ENCODE results near the gene RCN1.

Gene RCN1

DNA sequence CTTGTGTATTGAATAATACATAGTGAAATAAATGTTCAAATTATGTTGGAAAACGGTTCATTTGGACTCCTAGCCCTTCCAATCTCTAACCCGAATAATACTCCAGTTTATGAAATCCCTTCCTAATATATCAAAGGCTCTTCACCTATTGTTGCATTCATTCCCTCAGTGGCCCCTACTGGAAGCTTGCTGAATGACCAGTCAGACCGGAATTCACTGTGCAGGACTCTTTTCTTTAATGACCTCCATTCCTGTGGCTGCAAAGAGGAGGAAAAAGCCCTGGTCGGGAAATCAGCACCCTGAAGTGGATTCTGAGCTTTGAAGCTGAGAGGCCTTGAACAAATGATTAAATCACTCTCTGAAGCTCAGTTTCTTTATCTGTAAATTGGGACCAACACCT lies 19.1 kb upstream of the RCN1 start:
- no peak overlapping the region for H3K4me3 ChIP-seq
- H3K4me1 ChIP-seq: peaks cover 0 to 28% (median 5%) of the 10 kb centered on the region in 10 experiments; a peak in 14 of 20 replicates
- no peaks in the 10 kb centered on the region; a peak in 1 of 22 replicates for H3K36me3 ChIP-seq
- H4K20me1 ChIP-seq: no peaks in the 10 kb centered on the region
- no peak for TF ChIP-seq Cebpa-rat (IDR thresholded peaks at IDR 0.05)
- no peak overlapping the region for H3K9ac ChIP-seq
- H3K9me3 ChIP-seq (replicated peaks in 1 of 11): peaks cover 8 to 14% (median 13%) of the 10 kb centered on the region in 11 experiments; a peak in 18 of 22 replicates
- no peak overlapping the region for H3K4me2 ChIP-seq
- H3K27me3 ChIP-seq: no peaks in the 10 kb centered on the region
- no peak overlapping the region for H3K27ac ChIP-seq

GRCh38 chr11:32072872-32073643 lies 17.8 kb upstream of the RCN1 start:
- Histone ChIP-seq H3K4me2 (no peak overlapping the region), H4K20me1 (no peaks in the 10 kb centered on the region), H3K9ac (no peak overlapping the region), H3K4me1 (peaks cover 0 to 25% (median 5%) of the 10 kb centered on the region in 10 experiments; a peak in 14 of 20 replicates), H3K36me3 (no peaks in the 10 kb centered on the region; a peak in 1 of 22 replicates), H3K4me3 (no peak overlapping the region), H3K9me3 (replicated peaks in 1 of 11) (peaks cover 14 to 26% (median 20%) of the 10 kb centered on the region in 11 experiments; a peak in 19 of 22 replicates), H3K27ac (no peak overlapping the region), H3K27me3 (no peaks in the 10 kb centered on the region)
- no peak for TF ChIP-seq Cebpa-rat (IDR thresholded peaks at IDR 0.05)

- no peaks in the 10 kb centered on the region; a peak in 1 of 22 replicates for H3K36me3 ChIP-seq
- H3K27me3 ChIP-seq: no peaks in the 10 kb centered on the region
- peaks cover 15 to 32% (median 26%) of the 10 kb centered on the region in 11 experiments; a peak in 20 of 22 replicates for H3K9me3 ChIP-seq (replicated peaks in 1 of 11)
- no peaks in the 10 kb centered on the region for H4K20me1 ChIP-seq
- no peak for TF ChIP-seq Cebpa-rat (IDR thresholded peaks at IDR 0.05)
- no peak overlapping the region for H3K27ac ChIP-seq
- H3K4me1 ChIP-seq: peaks cover 0 to 19% (median 7%) of the 10 kb centered on the region in 10 experiments; a peak in 14 of 20 replicates
- no peak overlapping the region for H3K4me2 ChIP-seq
- H3K9ac ChIP-seq: no peak overlapping the region
- H3K4me3 ChIP-seq: no peak overlapping the region
Observed at GRCh38 chr11:32073644-32074026, 17.2 kb upstream of the RCN1 start.

- no peak overlapping the region for H3K4me3 ChIP-seq
- H3K9me3 ChIP-seq (replicated peaks in 1 of 11): peaks cover 18 to 42% (median 36%) of the 10 kb centered on the region in 11 experiments; a peak in 20 of 22 replicates
- H3K27me3 ChIP-seq: no peaks in the 10 kb centered on the region
- no peaks in the 10 kb centered on the region for H4K20me1 ChIP-seq
- H3K9ac ChIP-seq: no peak overlapping the region
- no peaks in the 10 kb centered on the region; a peak in 1 of 22 replicates for H3K36me3 ChIP-seq
- no peak overlapping the region for H3K4me2 ChIP-seq
- no peak for TF ChIP-seq Cebpa-rat (IDR thresholded peaks at IDR 0.05)
- H3K27ac ChIP-seq: no peak overlapping the region
- H3K4me1 ChIP-seq: peaks cover 0 to 26% (median 22%) of the 10 kb centered on the region in 10 experiments; a peak in 12 of 20 replicates
Observed at GRCh38 chr11:32079553-32079952, 11.3 kb upstream of the RCN1 start.

- Histone ChIP-seq H3K27me3 (no peaks in the 10 kb centered on the region), H3K27ac (peak overlapping the region in 4 of 11 experiments; percentile 24 to 58 (median 36); a peak in 5 of 22 replicates), H3K9ac (no peak overlapping the region), H3K36me3 (no peaks in the 10 kb centered on the region; a peak in 1 of 22 replicates), H3K9me3 (replicated peaks in 1 of 11) (peaks cover 18 to 42% (median 35%) of the 10 kb centered on the region in 11 experiments; a peak in 20 of 22 replicates), H3K4me2 (peak overlapping the region in 5 of 11 experiments; percentile 25 to 51 (median 43); a peak in 9 of 22 replicates), H4K20me1 (no peaks in the 10 kb centered on the region), H3K4me1 (peaks cover 0 to 26% (median 22%) of the 10 kb centered on the region in 10 experiments; a peak in 12 of 20 replicates), H3K4me3 (no peak overlapping the region)
- TF ChIP-seq Cebpa-rat (IDR thresholded peaks at IDR 0.05): no peak
Observed at GRCh38 chr11:32080361-32080980, 10.4 kb upstream of the RCN1 start.

DNA sequence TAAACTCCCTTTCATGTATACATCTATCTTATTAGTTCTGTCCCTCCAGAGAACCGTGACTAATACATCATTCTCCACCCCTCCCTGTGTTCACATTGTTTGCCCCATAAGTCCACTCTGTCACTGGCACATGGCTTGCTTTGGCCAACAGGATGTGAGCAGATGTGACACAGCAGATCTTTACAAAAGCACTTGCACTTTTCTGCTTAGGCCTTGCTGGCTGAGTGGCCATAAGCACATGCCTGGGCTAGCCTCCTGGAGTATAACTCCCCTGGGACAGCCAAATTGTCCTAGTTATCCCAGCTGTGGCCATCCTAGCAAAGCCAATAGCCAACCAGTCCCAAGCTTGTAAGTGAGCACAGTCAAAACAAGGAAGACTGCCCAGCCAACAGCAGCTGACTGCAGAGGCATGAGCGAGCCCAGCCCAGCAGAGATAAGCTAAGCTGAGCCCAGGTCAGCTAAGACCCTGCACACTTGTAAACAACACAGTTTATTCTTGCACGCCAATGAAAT lies 9.7 kb upstream of the RCN1 start:
- H3K27me3 ChIP-seq: no peaks in the 10 kb centered on the region
- H3K9me3 ChIP-seq (replicated peaks in 1 of 11): peaks cover 16 to 35% (median 31%) of the 10 kb centered on the region in 11 experiments; a peak in 19 of 22 replicates
- H3K4me1 ChIP-seq: peaks cover 0 to 26% (median 22%) of the 10 kb centered on the region in 10 experiments; a peak in 12 of 20 replicates
- no peaks in the 10 kb centered on the region; a peak in 1 of 22 replicates for H3K36me3 ChIP-seq
- H3K4me3 ChIP-seq: no peak overlapping the region
- no peak overlapping the region for H3K9ac ChIP-seq
- peak overlapping the region in 5 of 11 experiments; percentile 25 to 51 (median 43); a peak in 10 of 22 replicates for H3K4me2 ChIP-seq
- H4K20me1 ChIP-seq: no peaks in the 10 kb centered on the region
- no peak for TF ChIP-seq Cebpa-rat (IDR thresholded peaks at IDR 0.05)
- H3K27ac ChIP-seq: peak overlapping the region in 4 of 11 experiments; percentile 24 to 58 (median 36); a peak in 6 of 22 replicates

- H3K27ac ChIP-seq: no peak overlapping the region
Observed at GRCh38 chr11:32081901-32082300, 9.0 kb upstream of the RCN1 start.

DNA sequence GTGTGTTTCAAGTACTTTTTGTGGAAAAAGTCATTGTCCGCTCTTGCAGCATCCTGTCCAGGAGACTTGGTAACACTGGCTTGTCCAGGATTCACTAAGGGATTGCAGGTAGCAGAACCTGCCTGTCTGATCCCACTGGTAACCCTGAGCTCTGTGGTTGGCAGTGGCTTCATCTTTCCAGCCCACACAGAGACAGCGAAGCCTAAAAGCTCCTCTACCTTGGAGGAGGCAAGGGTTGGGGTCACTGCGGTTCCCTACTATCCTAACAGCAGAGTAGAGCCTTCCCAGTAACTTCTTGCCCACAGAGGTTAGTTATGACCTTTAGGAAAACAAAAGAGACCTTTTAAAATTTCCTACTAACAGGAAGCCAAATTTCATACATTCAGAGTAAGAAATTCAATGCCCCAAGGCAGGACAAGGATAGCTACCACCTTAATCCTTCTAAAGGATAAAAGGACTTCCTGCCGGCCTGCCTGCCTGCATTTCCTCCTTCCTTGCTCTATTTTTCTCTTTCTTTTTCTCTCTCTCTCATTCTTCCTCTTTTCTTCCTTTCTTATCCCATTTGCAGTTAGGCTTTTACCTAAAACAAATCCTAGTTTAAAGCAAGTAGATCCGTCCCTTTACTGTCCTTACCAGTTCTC lies 8.4 kb upstream of the RCN1 start:
- peak overlapping the region in 6 of 11 experiments; percentile 3 to 39 (median 28); a peak in 7 of 22 replicates for H3K4me2 ChIP-seq
- H3K4me1 ChIP-seq: peaks cover 2 to 29% (median 25%) of the 10 kb centered on the region in 10 experiments; a peak in 19 of 20 replicates
- H3K4me3 ChIP-seq: no peak overlapping the region
- H3K27ac ChIP-seq: no peak overlapping the region
- H3K9ac ChIP-seq: no peak overlapping the region
- no peaks in the 10 kb centered on the region for H3K36me3 ChIP-seq
- no peaks in the 10 kb centered on the region for H4K20me1 ChIP-seq
- no peaks in the 10 kb centered on the region for H3K27me3 ChIP-seq
- TF ChIP-seq Cebpa-rat (IDR thresholded peaks at IDR 0.05): no peak
- H3K9me3 ChIP-seq (replicated peaks in 1 of 11): peaks cover 4 to 24% (median 20%) of the 10 kb centered on the region in 11 experiments; a peak in 16 of 22 replicates

More at GRCh38 chr11:32081901-32082300, 9.0 kb upstream of the RCN1 start:
- H3K36me3 ChIP-seq: no peaks in the 10 kb centered on the region
- no peaks in the 10 kb centered on the region for H3K27me3 ChIP-seq
- H3K4me2 ChIP-seq: peak overlapping the region in 2 of 11 experiments; percentile 31 to 43; a peak in 2 of 22 replicates
- no peaks in the 10 kb centered on the region for H4K20me1 ChIP-seq
- H3K9me3 ChIP-seq (replicated peaks in 1 of 11): peaks cover 9 to 28% (median 24%) of the 10 kb centered on the region in 11 experiments; a peak in 19 of 22 replicates
- TF ChIP-seq Cebpa-rat (IDR thresholded peaks at IDR 0.05): no peak
- peaks cover 0 to 26% (median 22%) of the 10 kb centered on the region in 10 experiments; a peak in 12 of 20 replicates for H3K4me1 ChIP-seq
- H3K4me3 ChIP-seq: no peak overlapping the region
- H3K9ac ChIP-seq: no peak overlapping the region
